COLO668 (cell line): ENCODE measurements around the gene PPIL1.

ENCODE experiments used
- DNase-seq: peaks from one replicate; lab custom pipeline; 2025; ENCODE audit not compliant: unreplicated experiment; lab: John Stamatoyannopoulos, UW

Gene PPIL1

DNA sequence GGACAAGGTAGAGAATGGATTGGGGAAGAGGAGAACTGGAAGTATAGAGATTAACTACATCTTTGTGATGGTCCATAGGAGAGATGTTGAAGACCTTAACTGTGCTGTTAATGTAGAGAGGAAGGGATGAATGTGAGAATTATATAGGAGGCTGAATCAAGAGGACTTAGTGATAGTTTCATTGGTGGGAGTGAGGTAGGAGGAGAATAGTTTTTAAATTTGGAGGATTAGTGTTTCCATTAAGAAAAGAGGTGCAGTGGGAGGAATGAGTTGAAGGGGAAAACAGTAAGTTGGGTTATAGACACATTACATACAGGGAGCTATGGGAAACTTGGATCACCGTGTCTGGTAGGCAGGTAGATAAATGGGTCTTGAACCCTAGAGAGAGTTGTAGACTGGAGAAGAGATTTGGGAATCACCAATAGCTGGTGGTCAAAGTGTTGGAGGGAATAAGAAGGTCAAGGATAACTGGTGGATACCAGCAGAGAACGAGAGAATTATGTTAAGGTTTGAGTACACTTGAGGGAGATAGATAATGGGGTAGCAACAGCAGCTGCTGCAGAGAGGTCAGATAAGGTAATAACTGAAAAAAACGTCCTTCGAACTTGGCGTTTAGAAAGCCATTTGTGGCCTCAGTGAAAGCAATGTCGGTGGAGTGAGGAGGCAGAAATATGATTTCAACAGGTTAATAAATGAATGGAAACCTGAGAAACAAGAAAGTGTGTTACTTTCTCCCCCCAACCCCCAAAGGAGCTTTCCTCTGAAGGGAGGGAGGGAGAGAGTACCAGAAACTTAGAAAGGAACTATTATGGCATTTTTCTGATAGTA is 14.3 kb upstream of the PPIL1 start:
- DNase-seq = no peak

DNA sequence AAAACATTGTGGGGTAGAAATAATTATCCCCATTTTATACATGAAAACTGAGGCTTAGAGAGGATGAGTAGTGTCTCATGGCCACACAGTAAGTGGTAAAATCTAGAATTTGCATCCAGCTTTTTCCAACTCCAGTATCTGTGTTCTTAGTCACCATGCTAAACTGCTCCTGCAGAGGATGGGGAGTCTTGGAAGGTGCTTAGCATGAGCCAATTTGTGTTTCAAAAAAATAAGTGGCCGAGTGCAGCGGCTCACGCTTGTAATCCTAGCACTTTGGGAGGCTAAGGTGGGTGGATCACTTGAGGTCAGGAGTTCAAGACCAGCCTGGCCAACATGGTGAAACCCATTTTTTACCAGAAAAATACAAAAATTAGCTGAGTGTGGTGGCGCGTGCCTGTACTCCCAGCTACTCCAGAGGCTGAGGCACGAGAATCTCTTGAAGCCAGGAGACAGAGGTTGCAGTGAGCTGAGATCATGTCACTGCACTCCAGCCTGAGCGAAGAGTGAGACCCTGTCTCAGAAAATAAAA is 13.6 kb upstream of the PPIL1 start:
- no peak for DNase-seq

DNA sequence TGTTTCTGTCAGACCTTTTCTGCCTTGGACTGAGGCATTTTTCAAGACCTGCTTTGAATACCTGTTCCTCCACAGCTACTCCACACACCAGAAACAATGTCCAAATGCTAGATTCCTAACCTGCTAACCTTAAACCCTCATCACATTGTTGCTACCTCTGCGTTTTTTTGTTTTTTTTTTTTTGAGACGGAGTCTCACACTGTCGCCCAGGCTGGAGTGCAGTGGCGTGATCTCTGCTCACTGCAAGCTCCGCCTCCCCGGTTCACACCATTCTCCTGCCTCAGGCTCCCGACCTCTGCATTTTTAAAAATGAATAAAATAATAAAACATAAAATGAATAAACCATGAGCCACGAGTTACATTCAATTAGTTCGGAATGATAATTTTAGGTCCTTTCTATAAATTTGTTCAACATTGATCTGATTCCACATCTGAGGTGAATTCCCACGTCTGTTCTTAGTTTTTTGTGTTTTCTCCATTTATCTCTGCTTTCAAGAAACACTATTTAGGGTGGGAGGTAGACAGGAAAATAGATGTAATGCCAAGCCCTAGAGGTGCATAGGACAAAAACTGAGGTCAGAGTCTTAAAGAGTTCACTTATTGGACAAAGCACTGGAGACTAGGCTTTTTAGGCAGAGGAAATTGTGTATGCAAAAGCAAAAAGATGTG is 12.5 kb upstream of the PPIL1 start:
- no peak for DNase-seq

DNA sequence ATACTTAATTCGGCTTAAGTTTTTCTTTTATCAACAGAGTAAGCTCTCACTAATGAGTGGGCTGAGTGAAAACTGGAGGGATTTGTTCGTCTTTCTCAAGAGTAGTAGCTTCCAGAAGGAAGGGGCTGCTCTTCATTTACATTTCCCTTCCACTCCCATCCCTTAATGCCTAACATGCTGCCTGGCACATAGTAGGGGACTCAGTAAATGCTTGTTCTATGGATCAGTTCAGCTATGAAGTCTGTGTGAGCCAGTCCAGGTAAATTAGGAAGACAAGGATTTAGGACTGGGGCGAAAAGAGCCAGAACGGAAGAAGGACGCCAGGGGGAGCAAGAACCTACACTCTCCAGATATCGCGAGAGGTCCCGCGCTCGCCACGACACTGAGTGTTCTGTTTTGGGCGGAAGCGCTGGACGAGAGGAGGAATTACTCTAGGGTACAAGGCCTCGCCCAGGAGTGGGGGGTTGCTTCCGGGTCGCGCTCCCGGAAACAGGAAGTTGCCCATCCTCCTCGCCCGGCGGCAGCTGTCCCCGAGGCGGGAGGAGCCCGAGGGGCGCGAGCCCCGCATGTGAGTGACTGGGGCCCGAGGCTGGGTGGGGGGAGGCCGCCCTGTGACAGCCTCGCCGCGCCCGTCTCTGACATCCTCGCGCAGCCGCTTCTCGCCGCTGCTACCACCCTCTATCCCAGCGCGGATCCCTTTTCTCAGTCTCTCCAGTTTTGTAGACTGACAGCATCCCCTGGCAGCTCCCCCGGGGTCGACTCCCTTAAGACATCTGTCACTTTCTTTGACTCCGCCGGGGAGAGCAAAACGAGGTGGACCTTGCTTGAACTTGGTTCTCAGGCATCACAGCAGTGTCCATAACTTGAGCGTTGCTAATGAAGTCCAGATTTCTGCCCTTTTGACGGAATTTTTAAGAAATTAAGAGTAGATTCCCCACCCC is 11.1 kb upstream of the PPIL1 start, which contains the start of gene C6orf89:
Gene C6orf89 (plus strand): TSS at position 492 of the 941 bp plus-strand sequence. CDS start 13,493 bp downstream, outside the sequence.
- peak; percentile 93 for DNase-seq

DNA sequence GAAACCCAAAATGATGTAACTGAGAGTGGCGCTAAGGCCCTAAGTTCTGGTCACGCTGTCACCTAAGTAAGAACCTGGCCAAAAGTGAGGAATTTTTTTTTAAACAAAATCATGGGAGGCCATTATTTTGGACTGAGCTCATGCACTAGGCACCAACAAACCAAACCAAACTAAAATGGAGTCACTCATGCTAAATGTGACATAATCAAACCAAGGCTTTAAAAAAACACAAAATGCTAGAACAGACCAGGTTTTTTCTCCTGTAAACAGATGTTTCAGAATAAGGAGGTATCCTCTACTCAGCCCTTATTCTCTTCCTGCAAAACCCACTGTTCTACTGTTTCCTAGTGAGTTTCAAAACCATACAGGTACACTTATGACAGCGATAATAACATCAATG is 10.0 kb upstream of the PPIL1 start:
- DNase-seq = no peak

DNA sequence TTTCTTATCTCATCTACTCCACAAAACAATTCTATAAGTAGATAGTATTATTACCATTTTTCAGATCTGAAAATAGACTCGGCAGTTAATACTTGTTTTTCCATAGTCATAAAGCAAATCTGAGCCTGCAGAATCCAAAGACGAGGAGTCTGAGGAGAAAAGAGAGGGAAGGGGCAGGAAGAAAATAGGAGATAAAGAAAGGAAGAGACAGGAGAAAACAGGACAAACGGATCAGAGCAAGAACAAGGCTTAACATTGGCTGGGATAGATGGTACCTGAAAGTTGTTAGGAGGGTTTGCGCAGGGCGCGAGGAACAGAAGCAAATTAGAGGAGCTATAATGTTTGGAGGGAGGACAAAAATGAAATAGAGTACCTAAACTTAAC is 639 bp upstream of the PPIL1 start:
- DNase-seq = no peak

DNA sequence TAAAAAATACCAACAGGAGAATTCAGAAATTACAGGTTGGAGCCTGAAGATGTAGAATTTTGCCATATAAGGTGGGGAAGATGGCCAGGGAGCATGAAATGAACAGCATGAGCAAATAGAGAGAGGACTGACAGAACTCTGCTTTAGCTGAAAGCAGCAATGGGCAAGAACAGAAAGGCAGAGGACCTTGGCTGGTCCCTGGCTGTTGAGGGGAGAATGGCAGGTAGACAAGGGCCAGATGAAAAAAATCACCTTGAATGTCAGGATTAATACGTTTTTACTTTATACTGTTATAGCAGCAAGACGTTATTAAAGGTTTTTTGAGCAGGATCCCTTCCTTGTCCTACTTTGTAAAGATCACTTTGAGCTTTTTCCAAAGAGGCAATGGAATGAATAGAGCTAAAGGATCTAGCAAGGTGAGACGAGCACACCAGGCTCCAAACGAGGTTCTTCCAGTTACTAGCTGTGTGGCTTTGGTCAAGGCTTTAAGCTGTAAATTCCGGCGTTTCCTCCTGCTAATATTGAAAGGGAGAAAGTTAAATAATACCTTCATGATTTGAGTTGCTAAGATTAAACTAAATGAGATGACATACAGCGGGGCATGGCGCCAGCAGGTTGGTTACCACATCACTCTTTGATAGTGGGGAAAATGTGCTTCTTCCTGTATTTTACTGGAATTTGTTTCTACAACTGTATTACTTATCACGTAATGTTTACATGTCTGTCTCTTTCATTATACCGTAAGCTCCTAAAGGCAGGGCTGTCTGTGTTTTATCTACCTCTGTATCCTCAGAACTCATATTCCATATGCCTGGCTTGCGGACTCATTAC is 776 bp downstream of the PPIL1 start:
- DNase-seq = peak; percentile 7

DNA sequence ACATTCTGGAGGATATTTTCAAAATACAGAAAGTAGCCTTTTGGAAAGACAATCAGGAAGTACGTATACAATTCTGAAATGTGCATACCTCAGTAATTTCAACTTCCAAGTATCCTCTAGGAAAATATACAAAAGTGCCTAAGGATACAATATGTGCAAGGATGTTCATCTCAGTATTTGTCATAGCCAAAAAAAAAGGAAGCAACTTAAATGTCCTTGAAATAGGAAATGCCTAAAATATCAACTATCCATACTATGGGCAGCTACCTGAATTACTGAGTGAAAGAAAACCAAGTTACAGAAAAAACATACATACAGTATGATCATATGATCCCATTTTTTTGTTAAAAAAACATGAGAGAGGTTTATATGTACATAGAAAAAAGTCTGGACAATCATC is 1.5 kb downstream of the PPIL1 start:
- no peak for DNase-seq

DNA sequence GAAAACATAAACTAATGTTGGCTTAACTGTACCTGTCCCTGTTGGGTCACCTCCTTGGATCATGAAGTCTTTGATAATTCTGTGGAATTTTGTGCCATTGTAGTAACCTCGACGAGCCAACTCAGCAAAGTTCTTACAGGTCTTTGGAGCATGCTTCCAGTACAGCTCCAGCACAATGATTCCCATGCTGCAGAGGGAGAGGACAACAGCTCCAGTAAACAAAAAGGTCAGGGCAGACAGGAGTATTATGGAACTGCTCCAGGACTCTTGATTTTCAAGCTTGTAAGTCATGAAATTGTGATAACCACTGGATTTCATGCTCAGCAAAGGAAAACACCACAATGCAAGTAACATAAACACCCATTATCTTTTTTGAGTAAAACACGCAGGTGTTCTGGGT is 2.9 kb downstream of the PPIL1 start:
- no peak for DNase-seq

DNA sequence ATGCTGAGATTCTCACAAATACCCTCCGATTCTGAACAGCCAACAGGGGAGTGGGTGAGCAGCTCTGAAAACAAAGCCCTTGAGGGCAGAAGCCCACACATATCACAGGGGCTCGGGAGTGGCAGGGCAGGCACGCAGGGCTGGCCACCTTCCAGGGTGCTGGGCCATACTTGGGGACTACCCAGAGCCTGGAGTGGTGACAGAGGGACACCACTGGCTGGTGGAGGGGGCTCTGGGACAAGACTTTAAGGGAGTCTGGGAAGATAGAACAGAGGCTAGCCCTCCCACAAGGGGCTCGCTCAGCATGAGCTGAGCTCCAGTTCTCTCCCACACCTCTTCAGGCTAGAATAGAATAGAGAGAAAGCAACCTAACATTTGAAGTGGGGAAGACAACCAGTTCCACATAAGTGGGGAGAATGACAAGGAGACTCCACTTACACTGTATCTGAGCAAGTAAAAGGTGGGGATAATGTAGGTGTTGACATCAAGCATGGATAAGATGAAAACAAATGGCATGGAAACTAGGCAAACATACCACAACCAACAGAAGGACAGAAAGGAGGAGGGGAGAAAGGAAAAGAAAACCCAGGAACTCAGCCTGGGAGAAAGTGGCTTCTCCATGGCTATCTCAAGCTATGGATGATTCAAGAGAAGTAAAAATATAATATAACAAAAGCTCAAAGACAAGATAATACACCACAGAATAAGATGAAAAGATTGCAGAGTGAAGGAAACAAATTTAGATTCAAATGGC is 7.0 kb downstream of the PPIL1 start:
- DNase-seq = no peak

DNA sequence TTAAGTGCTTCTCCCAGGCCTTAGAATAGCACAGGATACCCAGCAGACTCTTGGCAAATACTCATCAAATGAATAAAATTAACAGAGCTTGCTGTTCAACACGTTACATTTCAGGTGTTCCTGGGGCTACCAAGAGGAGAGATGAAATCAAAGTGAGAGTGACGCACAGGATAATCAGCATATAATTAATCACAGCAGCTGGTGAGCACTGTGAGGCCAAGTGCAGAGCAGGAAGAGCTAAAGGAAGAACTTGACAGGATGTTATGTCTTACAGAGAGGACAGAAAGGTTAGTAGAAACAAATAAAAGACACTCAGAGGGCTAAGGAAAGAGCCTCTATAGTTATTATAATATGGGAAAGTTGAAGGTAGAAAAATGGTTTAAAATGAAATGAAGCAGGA is 8.8 kb downstream of the PPIL1 start:
- DNase-seq = no peak

DNA sequence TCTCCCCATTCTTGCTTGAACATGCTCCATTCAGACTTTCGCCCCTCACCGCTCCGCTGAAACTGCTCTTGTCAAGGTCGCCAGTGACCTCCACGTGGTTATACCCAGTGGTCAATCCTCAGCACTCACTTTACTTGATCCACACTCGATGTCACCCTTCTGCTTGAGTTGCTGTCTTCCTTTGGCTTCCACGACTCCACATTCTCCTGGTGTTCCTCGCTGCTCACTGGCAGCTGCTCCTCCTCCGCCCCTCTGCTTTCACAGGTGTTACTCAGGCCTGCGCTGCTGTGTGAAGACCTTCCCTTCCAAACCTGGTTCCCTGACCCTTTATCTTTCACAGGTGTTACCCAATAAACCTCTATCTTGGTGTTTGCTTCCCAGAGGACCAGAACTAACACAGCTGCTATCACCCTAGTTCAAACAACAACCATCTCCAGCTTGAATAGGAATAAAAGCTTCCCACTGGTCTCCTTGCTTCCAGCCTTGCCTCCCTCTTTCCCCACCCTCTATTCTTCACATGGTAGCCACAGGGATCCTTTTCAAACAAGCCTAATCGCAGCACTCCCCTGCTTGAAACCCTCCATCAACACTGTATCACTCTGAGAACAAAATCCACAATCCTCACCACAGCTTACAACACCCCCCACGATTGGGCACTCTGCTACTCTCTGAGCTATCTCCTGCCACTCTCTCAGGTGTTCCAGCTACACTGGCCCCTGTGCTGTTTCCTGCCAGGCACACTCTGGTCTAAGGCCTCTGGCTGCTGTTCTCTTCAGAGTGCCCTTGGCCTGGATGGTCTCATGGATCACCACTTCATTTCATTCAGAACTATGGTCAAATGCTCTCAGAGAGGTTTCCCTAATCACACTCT is 10.7 kb downstream of the PPIL1 start:
- peak; percentile 22 for DNase-seq

DNA sequence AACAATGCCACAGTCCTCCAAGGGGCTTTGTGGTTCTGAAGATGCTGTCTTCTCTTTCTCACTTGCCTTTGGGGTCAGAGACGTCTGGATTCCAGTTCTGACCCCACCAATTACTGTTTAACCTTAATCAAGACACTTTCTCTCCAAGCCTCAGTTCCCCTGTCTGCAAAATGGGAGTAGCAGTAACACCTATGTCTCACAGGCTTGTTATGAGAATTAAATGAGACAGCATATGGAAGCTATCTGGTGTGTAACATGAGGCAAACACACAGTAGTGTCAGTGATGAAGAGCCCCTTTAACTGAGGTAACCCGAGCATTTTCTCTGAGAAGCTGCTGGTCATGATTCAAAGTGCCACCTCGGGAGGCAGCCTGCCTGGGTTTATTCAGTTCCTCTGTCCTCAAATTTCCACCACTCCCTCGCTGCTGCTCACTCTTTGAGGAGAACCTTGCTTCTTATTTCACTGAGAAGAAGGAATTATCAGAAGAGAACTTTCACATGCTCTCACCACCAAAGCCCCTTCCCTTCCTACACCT is 11.7 kb downstream of the PPIL1 start:
- DNase-seq = no peak

DNA sequence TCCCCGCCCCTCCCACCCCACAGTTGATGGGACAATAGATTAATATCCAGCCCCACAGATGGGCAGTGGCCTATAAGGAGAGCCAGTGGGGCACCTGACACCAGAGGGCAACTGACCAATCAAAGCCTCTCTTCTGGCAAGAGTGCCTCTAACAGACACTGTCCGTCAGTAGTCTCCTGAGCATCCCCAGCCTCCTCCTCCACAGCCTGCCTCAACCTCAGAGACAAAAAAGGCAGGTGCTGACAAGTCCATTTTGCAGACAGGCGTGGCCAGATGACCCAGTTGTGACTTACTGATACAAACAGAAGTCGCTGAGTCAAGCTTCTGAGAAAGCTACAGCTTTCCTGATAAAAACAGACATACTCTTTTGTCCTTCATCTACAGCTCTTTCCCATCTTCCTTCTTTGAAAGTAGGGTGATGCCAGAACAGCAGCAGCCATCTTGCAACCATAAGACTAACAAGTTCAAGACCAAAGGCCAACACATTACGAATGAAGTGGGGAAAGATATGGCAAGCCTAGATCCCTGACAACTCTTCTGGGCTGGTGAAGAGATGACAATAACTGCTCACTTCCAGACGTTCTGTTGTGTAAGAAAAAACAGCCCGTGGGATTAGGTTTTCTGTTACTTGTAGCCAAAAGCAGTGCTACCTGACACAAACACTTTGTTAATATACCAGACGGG is 12.3 kb downstream of the PPIL1 start:
- no peak for DNase-seq

DNA sequence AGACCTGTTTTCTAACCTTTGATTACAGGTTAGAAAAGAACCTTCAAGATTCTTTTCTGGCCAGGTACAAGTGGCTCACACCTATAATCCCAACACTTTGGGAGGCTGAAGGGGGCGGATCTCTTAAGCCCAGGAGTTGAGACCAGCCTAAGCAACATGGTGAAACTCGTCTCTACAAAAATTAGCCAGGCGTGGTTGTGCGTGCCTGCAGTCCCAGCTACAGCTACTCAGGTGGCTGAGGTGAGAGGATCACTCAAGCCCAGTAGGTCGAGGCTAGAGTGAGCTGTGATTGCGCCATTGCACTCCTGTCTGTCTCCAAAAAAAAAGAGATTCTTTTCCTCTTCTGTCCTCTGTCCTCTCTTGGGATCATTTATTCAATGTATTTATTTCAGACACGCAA is 14.5 kb downstream of the PPIL1 start:
- DNase-seq = no peak

DNA sequence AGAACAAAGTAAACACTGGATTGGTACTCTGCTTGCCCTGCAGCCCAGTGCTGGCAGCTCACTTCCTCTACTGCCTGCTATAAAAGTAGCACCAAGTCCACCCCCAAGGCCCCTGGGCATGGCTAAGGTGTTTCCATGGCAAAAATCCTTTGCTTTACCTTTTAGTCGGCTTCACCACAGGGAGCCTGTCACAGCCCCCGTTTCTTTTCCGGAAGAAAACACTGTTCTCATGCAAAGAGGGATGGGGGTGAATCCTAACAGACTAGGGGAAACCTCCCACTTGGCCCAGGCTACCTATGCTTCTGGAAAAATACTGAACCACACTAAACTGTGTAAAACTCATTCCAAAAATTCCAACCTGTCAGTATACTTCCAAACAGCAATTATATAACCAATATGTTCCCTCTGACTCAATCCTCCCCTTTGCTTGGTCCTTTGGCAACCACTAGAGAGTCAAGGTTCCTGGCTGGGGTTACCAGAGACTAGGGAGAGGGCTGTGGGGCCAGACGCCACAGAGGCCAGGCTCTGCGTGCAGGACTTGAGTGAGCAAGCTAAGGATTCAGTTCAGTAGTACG is 16.1 kb downstream of the PPIL1 start:
- DNase-seq = no peak

DNA sequence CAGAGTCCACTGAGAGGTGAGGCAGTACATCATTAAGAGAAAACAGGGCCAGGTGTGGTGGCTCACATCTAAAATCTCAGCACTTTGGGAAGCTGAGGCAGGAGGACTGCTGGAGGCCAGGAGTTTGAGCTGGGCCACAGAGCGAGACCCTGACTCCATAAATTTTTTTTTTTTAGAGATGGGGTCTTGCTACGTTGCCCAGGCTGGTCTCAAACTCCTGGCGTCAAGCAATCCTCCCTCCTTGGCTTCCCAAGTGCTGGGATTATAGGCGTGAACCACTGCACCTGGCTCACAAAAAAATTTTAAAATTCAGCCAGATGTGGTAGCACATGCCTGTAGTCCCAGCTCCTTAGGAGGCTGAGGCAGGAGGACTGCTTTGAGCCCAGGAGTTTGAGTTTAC is 17.3 kb downstream of the PPIL1 start:
- no peak for DNase-seq
